ENCODE data around the gene DHPS. TPM values are rescaled to one million over a fixed set of nuclear protein-coding genes. Genes with fewer than 3 reads are reported as not detected.
"Not testable (repeated sequence)": the region's sequence is repeated elsewhere in the genome, so short reads cannot be mapped to it uniquely, and the experiment has no call there.

The DHPS gene
- total RNA-seq (2014; rRNA removed; shearing (Covaris generic)), result 82.7 and 108 TPM in 2 replicates

GRCh38 chr19:12681074-12681987 is at the start of gene DHPS:
DHPS (minus strand) TSS chr19:12681880; CDS start chr19:12681766, 114 bp downstream.
- peak; percentile 98 for DNase-seq (ENCODE audit: low read depth)

DNA sequence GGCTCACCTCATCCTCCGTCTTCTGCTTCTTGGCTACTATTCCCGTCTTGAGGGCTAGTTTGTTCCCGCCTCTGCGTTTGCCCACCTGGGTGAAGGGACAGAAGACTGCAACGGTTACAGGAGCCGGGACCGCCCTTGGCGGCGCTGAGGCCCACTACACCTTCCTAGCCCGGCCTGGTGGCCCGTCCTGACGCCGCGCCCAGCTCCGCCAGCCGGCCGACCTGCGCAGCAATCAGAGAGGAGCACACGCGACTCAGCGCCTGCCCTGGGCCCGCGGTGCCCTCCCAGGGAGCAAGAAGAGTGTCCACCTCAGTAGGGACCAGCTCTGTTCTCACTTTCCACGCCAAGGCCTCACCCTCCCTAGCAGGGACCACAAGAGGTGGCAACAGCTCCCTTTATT is 49.7 kb upstream of the DHPS start:
- DNase-seq (ENCODE audit: low read depth), result no peak

DNA sequence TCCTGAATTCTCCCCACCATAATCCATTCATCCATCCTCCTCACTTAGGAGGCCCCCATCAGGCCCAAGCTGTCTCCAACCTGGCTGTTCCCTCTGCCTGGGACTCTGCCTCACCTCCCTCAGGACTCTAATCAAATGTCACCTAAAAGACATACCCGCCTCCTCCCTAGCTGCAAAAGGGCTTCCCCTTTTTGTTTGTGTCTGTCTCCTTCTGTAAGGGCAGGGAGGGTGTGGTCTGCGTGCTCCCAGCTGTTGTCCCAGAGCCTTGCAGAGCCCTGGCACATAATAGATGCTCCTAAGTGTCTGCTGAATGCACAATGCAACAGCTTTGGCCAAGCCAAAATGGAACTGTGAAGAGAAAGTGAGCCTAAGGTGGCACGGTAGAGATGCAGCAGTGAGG is 48.4 kb upstream of the DHPS start:
- no peak for DNase-seq (ENCODE audit: low read depth)

DNA sequence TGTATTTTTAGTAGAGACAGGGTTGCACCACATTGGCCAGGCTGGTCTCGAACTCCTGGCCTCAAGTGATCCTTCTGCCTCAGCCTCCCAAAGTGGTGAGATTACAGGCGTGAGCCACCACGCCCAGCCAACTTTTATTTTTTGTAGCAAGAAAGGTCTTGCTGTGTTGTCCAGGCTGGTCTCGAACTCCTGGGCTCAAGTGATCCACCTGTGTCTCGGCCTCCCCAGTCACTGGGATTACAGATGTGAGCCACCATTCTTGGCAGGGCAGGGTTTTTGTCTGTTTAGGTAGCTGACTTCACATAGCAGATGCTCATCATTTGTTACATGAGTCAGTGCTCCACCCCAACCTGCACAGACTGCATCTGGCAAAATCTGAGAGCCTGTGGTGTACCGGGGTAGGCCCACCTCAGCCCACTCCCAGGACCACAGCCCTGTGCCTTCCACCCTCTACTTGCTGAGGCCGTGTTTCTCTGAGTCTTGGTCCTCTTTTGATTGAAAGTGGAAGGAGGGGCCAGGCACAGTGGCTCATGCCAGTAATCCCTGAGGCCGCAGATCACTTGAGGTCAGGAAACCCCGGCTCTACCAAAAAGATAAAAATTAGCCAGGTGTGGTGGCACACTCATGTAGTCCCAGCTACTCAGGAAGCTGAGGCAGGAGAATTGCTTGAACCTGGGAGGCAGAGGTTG is 46.2 kb upstream of the DHPS start:
- no peak for DNase-seq (ENCODE audit: low read depth)

- DNase-seq (ENCODE audit: low read depth), result no peak
Observed at GRCh38 chr19:12726988-12727316, 45.3 kb upstream of the DHPS start.

GRCh38 chr19:12725612-12726011 is 43.9 kb upstream of the DHPS start:
- DNase-seq (ENCODE audit: low read depth), result not testable (repeated sequence)

- peak; percentile 77 for DNase-seq (ENCODE audit: low read depth)
Observed at GRCh38 chr19:12723641-12724426, 42.2 kb upstream of the DHPS start, which contains the start of gene TNPO2. TNPO2 (minus strand) TSS chr19:12723932; CDS start chr19:12720977, 2,955 bp downstream.

- peak; percentile 22 for DNase-seq (ENCODE audit: low read depth)
Observed at GRCh38 chr19:12723381-12723640, 41.6 kb upstream of the DHPS start.

DNA sequence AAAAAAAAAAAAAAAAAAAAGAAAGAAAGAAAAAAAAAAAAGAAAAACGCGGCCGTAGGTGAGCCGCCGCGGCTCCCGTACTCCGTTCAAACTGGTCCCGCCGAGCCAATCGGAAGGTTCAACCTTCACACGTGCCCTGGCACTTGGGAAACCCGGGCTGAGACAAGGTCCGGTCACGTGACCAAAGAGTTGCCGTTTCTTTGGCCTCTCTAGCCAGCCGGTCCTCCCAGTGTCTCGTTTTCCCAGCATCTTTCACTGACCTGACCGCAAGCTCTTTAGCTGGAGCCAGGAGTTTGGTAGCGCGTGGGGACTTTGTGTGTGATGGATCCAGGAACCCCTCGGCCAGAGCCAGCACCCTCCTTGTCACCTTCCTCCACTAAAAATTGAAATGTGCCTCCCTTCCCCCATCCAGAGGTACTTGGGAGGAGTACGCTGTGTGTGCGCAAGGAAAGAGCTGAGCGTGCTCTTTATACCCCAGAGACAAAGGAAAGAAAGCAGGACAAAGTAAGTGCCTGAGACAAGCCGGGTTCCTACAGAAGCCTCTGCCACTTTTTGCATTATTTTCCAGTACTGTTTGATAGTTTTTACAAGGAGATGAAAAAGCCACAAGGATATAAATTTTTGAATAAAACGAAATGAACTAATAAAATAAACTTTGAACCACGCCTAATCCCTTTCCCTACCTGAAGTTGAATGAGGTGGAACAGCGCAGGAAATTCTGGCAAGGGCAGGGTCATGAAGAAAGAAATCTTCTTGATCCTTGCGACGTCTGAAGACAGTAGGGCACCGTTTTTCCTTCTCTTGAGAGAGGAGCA is 41.1 kb upstream of the DHPS start:
- peak; percentile 99 for DNase-seq (ENCODE audit: low read depth)

DNA sequence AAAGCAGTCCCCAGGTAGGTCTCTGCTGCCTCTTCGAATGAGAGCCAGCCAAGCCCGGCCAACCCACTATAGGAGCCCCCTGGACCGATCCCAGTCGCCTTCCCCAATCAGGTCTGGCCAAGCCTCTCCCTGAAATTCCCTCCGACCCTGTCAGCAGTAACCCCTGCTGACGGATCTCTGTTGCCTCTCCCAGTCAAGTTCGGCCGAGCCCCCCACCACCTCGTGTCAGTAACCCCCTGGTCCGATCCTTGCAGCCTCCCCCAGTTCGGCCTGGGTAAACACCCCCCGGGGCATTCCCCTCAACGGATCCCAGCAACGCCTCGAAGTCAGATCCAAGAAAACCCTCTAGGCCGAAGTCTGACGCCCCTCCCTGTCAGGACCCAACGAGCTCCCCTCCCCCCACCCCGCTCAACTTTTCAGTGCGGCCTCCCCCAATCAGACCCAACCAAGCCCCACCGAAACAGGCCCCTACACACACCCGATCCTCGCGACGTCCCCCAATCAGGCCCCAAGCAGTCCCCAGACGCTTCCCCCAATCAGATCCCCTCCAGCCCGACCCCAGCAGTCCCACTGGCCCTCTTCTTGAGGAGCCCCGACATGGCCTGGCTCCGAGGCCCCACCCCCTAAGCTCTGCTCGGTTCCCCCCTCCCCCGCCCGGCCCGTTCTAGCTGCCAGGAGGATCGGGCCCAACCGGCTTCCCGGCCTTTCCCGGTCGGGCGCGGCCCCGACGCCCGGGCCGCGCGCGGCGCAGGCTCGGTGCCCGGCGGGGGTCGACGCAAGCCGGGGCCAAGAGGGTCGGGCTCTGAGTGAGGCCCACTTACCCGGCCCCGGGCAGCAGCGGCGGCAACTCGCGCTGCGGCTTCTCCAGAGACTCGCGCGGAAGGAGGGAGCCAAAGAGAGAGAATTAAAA is 40.2 kb upstream of the DHPS start:
- DNase-seq (ENCODE audit: low read depth), result peak; percentile 55

GRCh38 chr19:12720851-12721655 is 39.4 kb upstream of the DHPS start:
- DNase-seq (ENCODE audit: low read depth), result no peak

GRCh38 chr19:12720296-12720695 is 38.6 kb upstream of the DHPS start:
- DNase-seq (ENCODE audit: low read depth), result no peak

- no peak for DNase-seq (ENCODE audit: low read depth)
Observed at GRCh38 chr19:12715929-12716328, 34.2 kb upstream of the DHPS start.

- DNase-seq (ENCODE audit: low read depth), result no peak
Observed at GRCh38 chr19:12715102-12715501, 33.4 kb upstream of the DHPS start.

DNA sequence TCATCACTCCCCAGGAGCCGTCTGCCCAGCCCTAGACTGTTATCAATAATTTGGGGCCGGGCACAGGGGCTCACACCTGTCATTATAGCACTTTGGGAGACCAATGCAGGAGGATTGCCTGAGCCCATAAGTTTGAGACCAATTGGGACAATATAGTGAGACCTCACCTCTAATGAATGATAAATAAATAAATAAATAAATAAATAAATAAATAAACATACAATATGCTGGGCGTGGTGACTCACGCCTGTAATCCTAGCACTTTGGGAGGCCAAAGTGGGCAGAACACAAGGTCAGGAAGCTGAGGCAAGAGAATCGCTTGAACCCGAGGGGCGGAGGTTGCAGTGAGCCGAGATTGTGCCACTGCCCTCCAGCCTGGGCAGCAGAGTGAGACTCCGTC is 31.6 kb upstream of the DHPS start:
- not testable (repeated sequence) for DNase-seq (ENCODE audit: low read depth)

DNA sequence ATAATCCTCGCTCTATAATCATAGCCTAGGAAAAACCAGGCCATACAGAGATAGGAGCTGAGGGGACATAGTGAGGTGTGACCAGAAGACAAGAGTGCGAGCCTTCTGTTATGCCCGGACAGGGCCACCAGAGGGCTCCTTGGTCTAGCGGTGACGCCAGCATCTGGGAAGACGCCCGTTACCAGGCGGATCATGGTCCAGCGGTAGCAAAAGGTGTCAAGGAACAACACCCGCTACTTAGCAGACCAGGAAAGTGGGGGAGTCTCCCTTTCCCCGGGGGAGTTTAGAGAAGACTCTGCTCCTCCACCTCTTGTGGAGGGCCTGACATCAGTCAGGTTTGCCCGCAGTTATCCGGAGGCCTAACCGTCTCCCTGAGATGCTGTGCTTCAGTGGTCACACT is 30.4 kb upstream of the DHPS start:
- not testable (repeated sequence) for DNase-seq (ENCODE audit: low read depth)

DNA sequence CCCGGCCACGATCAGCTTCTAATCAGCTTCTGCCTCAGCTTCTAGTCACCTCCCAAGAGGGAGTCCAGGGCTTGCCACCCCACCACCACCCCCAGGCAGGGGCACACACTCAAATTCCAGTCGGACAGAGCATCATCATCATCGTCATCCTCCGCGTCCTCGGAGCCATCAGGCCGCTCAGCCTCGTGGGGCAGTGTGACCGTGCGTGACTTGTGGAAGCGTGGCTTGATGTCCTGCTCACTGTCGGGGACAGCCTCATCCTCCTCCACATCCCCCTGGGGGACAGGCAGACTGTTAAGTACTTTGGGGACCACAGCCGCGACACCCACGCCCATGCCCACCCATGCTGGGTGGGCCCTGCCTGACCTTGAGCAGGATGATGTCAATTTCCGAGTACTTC is 29.5 kb upstream of the DHPS start:
- DNase-seq (ENCODE audit: low read depth), result no peak

GRCh38 chr19:12708641-12709040 is 27.0 kb upstream of the DHPS start:
- DNase-seq (ENCODE audit: low read depth), result no peak

GRCh38 chr19:12706332-12706718 is 24.6 kb upstream of the DHPS start:
- no peak for DNase-seq (ENCODE audit: low read depth)

All from M059J (cell line).